GM19239 (cell line): ENCODE measurements around the gene NUP210.
A peak's percentile ranks its signal among the peaks of the same experiment; 100 is the strongest.
"Not testable (repeated sequence)": the region's sequence is repeated elsewhere in the genome, so short reads cannot be mapped to it uniquely, and the experiment has no call there.

Source experiments
- DNase-seq: peaks from one replicate; pipeline ENCODE4 v3.0.0; 2011; ENCODE audit warnings: low spot score; ENCODE audit not compliant: insufficient read length
- FAIRE-seq: peaks from 2 replicates; lab custom pipeline; 2011; peaks lifted over from hg19 to GRCh38; lab: Jason Lieb, UNC

Gene NUP210

GRCh38 chr3:13420045-13420830, at the start of gene NUP210:
Gene NUP210, minus strand, starts transcription at chr3:13420322. Its CDS starts 96 bp downstream, at chr3:13420226.
- peak; percentile 39 for FAIRE-seq
- peak; percentile 78 for DNase-seq

- FAIRE-seq (no peak), DNase-seq (no peak)
Observed at GRCh38 chr3:13466781-13467180, 46.7 kb upstream of the NUP210 start.

- FAIRE-seq (no peak), DNase-seq (no peak)
Observed at GRCh38 chr3:13465236-13465873, 45.2 kb upstream of the NUP210 start.

- no peak for DNase-seq
- no peak for FAIRE-seq
Observed at GRCh38 chr3:13463618-13464400, 43.7 kb upstream of the NUP210 start.

- FAIRE-seq (no peak), DNase-seq (no peak)
Observed at GRCh38 chr3:13462822-13463221, 42.7 kb upstream of the NUP210 start.

GRCh38 chr3:13462125-13462629, 42.1 kb upstream of the NUP210 start:
- DNase-seq (no peak), FAIRE-seq (no peak)

- FAIRE-seq, result no peak
Observed at GRCh38 chr3:13461169-13462124, 41.3 kb upstream of the NUP210 start.

GRCh38 chr3:13460341-13460736, 40.2 kb upstream of the NUP210 start:
- DNase-seq (no peak), FAIRE-seq (no peak)

More at GRCh38 chr3:13461169-13462124, 41.3 kb upstream of the NUP210 start:
- peak; percentile 48 for DNase-seq

GRCh38 chr3:13459605-13460340, 39.7 kb upstream of the NUP210 start:
- FAIRE-seq, result no peak
- no peak for DNase-seq

GRCh38 chr3:13457593-13457992, 37.5 kb upstream of the NUP210 start:
- FAIRE-seq, result no peak

GRCh38 chr3:13455644-13456043, 35.5 kb upstream of the NUP210 start:
- DNase-seq (no peak), FAIRE-seq (no peak)

More at GRCh38 chr3:13457593-13457992, 37.5 kb upstream of the NUP210 start:
- DNase-seq, result no peak

GRCh38 chr3:13452490-13453335, 32.6 kb upstream of the NUP210 start:
- FAIRE-seq (peak; percentile 73), DNase-seq (peak; percentile 27)

GRCh38 chr3:13451301-13451673, 31.2 kb upstream of the NUP210 start:
- DNase-seq, result no peak
- FAIRE-seq, result no peak

- DNase-seq, FAIRE-seq: not testable (repeated sequence)
Observed at GRCh38 chr3:13442882-13443281, 22.8 kb upstream of the NUP210 start.

GRCh38 chr3:13440204-13440817, 20.2 kb upstream of the NUP210 start:
- FAIRE-seq, result no peak
- DNase-seq, result no peak

GRCh38 chr3:13436213-13436612, 16.1 kb upstream of the NUP210 start:
- FAIRE-seq, DNase-seq: not testable (repeated sequence)

GRCh38 chr3:13433912-13434311, 13.8 kb upstream of the NUP210 start:
- DNase-seq (no peak), FAIRE-seq (no peak)
